NOMO-1 (cell line): ENCODE results near the gene TNFRSF17.
"Not testable (repeated sequence)": the region's sequence is repeated elsewhere in the genome, so short reads cannot be mapped to it uniquely, and the experiment has no call there.

Source experiments
- DNase-seq, 2 experiments: peaks; one replicate each; lab custom pipeline; 2025; ENCODE audit not compliant: unreplicated experiment in 2 of 2; lab: John Stamatoyannopoulos, UW

Gene TNFRSF17

DNA sequence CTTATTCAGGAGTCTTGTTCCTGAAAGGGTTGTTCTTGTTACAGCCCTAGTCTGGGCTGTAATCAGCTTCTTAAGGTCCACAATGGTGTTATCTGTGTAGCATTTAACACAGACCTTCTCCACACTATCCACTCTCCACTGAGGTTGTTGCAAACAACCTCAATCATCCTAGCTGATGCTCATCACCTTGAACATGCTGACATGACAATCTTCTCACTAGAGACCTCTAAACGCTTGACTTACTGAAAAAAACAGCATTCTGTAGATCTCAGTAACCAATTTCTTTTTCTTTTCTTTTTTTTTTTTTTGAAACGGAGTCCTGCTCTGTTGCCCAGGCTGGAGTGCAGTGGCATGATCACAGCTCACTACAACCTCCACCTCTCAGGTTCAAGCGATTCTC is 3.6 kb downstream of the TNFRSF17 start:
- no peak for DNase-seq

DNA sequence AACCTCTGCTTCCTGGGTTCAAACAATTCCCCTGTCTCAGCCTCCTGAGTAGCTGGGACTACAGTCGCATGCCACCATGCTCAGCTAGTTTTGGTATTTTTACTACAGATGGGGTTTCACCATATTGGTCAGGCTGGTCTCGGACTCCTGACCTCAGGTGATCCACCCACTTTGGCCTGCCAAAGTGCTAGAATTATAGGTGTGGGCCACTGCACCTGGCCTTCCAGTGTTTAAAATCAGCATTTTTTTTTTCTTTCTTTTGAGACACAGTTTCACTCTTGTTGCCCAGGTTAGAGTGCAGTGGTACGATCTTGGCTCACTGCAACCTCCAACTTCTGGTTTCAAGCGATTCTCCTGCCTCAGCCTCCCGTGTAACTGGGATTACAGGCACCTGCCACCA is 5.3 kb downstream of the TNFRSF17 start:
- DNase-seq: not testable (repeated sequence)

DNA sequence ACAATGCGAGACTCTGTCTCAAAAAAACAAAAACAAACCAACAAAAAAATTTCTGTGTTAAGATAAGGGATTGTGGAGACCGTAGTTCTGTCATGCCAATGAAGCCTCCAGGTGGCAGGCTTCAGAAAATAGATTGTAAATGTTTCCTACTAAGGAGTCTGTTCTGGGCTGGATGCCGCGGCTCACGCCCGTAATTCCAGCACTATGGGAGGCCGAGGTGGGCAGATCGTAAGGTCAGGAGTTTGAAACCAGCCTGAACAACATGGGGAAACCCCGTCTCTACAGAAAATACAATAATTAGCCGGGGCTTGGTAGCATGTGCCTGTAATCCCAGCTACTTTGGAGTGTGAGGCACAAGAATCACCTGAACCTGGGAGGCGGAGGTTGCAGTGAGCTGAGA is 7.1 kb downstream of the TNFRSF17 start:
- DNase-seq: no peak

DNA sequence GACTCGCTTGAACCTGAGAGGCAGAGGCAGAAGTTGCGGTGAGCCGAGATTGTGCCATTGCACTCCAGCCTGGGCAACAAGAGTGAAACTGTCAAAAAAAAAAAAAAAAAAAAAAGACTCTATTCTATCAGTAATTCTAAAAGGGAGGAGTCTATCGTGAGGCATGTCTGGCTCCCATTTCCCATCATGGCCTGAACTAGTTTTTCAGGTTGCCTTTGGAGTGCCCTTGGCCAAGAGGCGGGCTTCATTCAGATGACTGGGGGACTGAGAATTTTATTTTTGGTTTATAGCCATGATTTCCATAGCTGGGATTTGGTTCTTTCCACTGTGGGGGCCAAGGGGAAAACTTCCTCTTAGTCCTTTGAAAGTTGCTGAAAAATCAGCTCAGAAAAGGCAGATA is 8.1 kb downstream of the TNFRSF17 start:
- DNase-seq: no peak

DNA sequence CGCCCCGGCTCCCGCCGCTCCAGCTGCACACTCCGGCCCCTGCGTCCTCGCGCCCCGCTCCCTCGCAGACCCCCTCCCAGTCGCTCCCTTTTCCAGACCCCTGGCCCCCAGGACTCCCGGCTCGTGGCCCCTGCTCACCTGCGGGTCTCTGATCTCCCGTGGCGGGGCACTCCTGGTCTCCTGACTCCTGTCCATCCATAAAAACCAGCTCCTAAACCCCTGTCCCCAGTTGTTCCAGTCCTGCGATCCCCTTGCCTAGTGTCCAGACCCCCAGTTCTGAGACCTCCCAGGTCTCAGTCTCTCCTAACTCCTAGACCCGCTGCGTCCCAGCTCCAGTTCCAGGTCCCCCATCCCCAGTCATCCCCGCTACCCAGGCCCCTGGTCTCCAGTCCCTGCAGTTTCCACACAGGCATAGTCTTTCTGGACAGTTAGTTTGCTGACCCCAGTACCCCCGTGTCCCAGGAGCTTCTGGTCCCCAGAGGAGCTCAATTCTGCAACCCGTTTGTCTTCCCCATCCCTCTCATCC is 11.9 kb downstream of the TNFRSF17 start:
- DNase-seq: no peak

DNA sequence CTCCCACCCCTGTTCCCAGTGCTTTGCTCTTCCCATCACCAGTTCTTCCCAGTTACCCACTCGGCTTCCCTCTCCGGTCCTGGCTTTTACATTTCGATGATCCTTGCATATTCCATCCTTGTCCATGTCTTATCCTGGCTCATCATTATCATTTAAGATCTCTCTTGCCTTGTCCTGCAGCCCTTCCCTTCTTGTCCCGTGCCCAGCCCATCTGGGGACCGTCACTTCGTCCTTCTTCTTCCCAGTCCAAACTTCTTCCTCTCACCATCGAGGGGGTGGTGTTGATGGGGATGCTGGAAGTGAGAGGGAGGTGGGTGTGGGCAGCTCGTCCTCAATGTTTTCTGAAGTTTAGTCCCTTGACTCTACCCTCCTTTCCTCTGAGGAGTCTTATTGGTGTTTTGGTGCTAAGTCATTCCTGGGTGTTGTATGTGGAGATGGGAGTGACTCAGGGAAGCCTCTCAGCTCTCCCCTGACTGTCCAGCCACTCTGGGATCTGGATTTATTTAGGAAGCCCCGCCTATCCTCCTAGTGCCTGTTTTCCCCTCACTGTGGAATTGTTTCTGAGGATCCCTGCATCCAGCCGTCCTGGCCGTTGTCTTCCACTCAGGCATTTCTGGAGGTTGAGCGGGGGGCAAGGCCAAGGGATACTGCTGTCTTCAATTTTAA is 12.5 kb downstream of the TNFRSF17 start:
- DNase-seq: no peak

DNA sequence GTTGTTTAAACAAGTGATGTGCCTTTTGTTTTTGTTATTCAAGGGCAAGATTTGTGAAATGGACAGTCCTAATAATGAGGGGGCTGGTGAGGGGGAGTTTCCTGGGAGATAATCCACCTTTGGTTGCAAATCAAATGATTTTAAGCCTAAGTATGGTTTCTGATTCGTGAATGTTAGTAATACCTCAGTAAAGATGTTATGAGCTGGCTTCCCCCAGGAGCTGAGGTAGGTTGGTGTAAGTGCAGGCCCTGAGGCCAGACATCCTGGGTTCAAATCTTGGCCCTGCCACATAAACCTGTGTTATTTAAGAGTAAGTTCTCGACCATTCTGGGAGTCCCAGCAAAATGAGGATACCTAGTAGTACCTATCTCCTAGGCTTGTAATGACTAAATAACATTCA is 13.1 kb downstream of the TNFRSF17 start:
- DNase-seq: no peak

DNA sequence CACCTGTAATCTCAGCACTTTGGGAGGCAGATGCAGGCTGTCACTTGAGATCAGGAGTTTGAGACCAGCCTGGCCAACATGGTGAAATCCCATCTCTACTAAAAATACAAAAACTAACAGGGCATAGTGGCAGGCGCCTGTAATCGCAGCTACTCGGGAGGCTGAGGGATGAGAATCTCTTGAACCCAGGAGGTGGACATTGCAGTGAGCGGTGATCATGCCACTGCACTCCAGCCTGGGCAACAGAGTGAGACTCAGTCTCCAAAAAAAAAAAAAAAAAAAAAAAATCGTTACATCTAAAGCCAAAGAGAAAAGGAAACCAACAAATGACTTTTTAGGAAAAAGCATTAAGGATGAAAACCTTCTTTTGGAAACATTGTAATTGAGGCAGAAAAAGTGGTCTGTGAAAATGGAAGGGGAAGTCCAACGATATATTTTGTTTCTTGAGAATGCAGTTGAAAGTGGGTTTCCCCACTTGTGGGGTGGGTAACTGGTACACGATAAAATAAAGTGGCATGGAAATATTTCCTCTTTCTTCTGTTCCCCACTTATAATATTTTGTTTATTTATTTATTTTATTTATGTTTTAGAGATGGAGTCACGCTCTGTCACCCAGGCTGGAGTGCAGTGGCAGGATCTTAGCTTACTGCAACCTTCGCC is 14.1 kb downstream of the TNFRSF17 start:
- DNase-seq: no peak

DNA sequence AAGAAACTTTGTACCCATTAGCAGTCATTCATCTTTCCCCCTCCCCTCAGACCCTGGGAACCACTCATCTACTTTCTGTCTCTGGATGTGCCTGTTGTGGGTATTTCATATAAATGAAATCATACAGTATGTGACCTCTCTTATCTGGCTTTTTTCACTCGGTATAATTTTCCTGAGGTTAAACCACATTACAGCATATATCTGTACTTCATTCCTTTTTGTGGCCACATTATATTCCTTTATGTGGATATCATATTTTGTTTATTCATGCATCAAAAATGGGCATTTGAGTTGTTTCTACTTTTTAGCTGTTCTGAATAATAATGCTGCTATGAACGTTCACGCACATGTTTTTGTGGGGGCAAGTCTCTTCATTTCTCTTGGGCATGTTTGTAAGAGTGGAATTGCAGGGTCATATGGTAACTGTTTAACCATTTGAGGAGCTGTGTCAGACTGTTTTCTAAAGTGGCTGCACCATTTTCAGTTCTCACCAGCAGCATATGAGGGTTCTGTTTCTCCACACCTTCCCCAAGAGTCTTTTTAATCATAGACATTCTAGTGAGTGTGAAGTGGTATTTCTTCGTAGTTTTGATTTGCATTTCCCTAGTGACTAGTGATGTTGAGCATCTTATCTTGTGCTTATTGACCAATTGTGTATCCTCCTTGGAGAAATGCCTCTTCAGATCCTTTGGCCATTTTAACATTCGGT is 15.3 kb downstream of the TNFRSF17 start:
- no peak for DNase-seq

DNA sequence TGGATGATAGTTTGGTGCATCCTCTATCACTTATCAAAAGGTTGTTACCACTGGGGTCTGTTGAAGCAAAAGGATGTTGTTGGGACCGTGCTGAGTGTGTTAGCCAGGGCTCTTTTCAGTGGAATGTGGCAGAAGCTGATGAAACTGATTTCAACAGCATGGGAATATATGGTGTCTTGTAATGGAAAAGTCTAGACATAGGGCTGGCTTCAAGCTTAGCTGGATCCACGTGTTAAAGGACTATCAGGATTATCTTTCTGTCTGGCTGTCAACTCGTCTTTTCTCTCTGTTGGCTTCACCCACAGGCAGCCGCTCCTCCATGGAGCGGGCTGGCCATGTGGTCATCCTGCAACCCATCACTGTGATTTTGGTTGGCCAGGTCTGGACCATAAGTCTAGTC is 20.2 kb downstream of the TNFRSF17 start:
- DNase-seq: no peak

DNA sequence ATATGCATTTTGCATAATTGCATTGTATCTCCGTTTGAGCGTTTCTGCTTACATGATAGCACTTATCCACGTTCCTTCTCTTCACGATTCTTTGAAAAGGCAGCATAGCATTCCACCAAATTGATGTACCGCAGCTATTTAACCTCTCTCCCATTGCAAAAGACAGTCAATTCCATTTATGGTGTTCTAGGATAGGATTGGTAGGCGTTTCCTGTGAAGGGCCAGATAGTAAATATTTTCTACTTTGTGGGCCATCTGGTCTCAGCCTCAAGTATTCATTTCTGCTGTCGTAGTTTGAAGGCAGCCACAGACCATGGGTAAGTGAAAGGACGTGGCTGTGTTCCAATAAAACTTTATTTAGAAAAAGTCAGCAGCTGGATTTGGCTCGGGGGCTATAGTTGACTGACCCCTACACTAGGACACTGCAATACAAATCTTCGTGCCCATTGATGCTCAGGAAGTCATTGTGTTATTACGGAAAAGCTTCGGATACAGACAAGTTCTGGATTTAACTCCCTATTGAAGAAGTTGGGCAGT is 21.6 kb downstream of the TNFRSF17 start:
- no peak for DNase-seq

DNA sequence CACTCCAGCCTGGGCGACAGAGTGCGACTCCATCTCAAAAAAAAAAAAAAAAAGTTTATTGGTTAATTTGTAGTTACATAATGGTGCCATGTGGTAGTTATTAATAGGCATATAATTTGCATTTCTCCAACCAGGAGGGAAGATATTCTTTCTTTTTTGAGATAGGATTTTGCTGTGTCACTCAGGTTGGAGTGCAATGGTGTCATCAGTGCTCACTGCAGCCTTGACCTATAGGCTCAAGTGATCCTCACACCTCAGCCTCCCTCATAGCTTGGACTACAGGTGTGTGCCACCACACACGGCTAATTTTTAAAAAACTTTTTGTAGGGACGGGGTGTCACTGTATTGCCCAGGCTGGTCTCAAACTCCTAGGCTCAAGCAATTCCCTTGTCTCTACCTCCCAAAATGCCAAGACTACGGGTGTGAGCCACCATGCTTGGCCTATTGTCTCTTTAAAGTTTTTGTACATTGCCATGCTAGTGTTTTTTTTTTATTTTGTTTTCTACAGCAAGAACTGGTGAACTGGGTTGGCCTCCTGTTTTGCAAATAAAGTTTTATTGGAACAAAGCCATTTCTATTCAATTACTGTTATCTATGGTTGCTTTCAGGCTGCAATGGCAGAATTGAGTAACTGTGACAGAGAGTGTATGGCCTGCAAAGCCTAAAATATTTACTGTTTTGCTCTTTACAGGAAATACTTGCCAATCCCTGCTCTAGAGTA is 23.4 kb downstream of the TNFRSF17 start:
- DNase-seq: no peak

DNA sequence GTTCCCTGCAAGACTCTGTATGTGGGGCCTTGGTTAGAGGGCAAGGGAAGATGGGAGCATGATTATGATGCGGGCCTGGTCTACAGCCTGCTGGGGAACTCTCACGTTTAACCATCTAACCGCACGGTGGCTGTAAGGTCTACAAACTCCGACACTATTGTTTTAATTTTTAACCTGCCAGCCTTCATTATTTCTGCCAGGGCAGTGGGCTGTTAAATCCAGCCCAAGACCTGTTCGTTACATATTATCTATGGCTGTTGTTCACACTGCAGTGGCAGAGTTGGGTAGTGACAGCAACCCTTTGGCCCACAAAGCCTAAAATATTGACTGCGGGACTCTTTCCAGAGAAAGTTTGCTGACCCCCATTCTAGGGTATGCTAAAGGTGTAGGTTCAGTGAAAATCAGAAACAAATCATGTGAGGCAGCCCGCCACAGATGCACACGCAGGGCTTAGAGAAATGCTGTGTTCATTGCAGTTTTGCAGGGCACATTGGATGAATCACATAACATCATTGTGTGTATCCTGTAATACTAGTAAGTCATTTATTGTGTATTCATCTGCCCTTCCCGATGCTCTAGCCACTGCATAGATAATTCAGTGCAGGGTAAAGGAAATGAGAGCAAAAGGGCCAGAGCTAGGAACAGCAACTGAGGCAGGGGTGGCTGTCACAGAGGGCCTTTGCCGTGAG is 25.8 kb downstream of the TNFRSF17 start:
- no peak for DNase-seq

DNA sequence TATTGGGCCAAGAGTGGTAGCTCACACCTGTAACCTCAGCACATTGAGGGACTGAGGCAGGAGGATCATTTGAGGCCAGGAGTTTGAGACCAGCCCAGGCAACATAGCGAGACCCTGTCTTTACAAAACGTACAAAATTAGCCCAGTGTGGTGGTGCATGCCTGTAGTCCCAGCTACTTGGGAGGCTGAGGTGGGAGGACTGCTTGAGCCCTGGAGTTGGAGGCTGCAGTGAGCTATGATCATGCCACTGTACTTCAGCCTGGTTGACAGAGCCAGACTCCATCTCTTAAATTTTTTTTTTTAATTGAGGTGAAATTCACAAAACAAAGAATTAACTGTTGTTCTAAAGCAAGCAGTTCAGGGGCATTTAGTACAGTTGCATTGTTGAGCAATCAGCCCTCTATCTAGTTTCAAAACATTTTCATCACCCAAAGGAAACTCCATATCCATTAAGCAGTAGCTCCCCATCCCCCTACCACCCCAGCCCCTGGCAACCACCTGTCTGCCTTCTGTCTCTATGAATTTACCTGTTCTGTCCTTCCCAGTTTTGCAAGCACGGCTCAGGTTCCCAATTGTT is 27.1 kb downstream of the TNFRSF17 start:
- peak; percentile 9 to 23 for DNase-seq

DNA sequence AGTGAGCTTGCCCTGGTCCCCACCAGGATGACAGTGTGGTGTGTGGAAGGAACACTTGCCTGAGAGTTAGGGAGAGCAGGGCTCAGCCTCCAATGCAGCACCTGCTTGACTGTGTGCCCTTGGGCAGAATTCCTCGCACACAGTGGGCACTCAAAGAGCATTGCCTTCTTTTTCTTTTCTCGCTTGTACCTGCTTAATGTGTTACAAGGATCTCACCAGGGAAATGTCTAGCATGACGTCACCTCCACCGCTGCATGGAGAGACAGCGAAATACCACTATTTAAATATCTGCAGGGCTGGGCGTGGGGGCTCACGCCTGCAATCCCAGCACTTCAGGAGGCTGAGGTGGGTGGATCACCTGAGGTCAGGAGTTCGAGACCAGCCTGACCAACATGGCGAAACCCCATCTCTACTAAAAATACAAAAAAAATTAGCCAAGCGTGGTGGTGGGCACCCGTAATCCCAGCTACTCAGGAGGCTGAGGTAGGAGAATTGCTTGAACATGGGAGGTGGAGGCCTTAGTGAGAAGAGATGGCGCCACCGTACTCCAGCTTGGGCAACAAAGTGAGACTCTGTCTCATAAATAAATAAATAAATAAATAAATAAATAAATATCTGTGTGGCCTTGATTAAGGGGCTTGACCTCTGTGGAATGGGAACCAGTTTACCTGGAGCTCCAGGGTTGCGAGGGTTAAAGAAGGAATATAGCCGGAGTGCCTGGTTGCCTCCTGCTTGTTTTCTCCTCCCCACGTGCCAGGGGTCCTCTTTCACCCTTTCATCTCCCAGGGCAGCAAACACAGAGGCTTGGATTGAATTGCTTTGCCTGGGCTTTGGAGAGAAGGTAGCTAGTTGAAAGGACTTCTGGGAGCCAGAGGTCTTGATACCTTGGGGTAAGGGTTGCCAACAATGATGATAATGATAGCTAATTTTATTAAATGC is 27.8 kb downstream of the TNFRSF17 start:
- DNase-seq: no peak

DNA sequence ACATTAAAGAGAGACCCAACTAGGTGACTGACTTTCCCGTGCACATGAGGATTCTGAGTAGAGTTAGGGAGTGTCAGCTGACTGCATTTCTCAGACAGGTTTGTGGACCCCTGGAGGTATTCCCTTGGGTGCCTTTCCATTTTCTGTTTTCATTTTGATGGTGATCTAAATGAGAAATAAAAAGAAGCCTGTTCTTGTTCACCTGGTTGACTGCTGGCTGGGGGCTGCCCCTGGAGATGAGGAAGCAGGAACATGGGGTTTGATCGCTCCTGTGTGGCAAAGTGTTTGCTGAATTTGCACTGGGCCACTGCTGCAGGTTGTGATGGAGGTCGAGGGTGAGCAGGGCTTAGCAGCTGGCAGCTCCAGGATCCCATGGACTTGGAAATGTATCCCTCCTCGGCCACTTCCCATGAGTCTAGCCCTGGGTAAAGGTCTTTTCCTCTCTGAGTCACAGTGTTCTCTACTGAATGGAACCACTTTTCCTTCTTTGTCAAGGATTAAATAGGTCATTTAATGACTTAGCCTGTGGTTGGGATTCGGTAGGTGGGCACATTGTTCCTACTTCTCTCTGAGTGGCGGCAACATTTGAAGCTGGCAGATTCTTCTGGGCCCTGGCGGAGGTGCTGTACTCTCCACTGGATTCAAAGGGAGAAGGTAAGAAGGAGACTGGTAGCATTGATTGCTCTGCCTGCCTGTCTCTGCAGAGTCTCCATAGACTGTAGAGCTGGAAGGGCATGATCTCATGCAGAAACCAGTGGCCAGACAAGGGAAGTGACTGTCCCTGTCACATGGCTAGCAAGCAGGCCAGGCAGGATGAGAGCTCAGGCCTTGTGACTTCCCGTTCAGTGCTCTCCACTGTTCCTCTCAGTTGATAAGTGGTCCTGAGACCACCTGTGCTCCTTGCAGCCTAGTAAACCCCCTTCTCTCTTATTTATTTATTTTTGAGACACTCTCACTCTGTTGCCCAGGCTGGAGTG is 29.4 kb downstream of the TNFRSF17 start:
- peak; percentile 8 to 51 for DNase-seq

DNA sequence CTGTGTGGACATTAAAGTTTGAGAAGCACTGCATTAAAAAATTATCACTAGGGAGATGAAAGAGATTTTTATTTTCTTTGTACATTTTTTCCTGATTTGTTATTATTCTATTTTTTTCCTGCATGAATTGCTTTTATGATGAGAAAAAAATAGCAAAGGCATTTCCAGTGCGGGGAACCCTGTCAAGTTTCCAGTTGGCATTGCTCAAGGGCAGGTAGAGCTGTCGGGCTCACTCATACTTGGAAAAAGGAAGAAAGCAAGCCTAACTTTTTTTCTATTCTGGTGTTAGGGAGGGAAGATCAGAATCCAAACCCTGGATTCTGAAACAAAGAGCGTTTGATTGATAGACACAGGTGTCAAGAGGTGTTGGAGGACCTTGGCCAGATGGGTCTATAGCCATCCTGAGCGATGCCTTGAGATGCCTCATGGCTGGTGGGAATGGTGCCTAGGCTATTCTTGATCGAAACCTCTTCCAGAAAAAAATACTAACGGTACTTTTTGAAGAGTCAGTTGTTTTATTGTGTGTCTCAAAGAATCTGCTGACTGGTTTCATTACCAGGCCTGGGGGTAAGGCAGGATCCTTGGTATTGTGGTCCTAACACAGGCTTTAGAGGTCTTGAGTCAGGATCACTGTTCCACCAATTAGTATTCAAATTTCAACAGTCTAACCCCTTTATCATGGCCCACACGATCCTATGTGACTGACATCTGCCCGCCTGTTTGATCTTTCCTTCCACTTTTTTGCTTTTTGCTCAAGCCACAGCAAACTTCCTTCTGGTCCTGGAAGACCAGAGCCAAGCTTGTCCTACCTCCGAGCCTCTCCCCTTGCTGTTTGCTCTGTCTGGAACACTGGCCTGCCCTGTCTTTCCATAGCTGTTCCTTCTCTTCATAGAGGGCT is 31.7 kb downstream of the TNFRSF17 start:
- DNase-seq: no peak
